Body of pancreas (tissue), 4 donors: ENCODE measurements around the gene JAKMIP3. TPM values are rescaled to one million over a fixed set of nuclear protein-coding genes. Genes with fewer than 3 reads are reported as not detected.
"Not testable (repeated sequence)": the region's sequence is repeated elsewhere in the genome, so short reads cannot be mapped to it uniquely, and the experiment has no call there.

Source experiments
- ATAC-seq: fragments of 150-250 bp; one replicate; pipeline ENCODE4 v1.9.1; 2016
- DNase-seq, 4 donors: peaks; one replicate each; pipeline ENCODE4 v3.0.0-alpha.2; 2019
- H3K27ac ChIP-seq, 4 donors: fragments of 200-600 bp; sonication (generic); 1 replicate in 3 of 4; 2 replicates in 1 of 4; pipeline versions ENCODE4 v1.5.1 to v1.6.1; 2016 to 2019; ENCODE audit warnings: mild to moderate bottlenecking in 1 of 4, mixed read lengths in 1 of 4, moderate library complexity in 1 of 4
- H3K27me3 ChIP-seq, 2 donors: fragments of 200-600 bp; sonication (generic); one replicate each; pipeline ENCODE4 v1.6.0; 2016; ENCODE audit warnings: mild to moderate bottlenecking in 1 of 2
- H3K36me3 ChIP-seq, 2 donors: fragments of 200-600 bp; sonication (generic); replicated peaks in 1 of 2; 2 replicates each; pipeline ENCODE4 v1.5.1; 2016; ENCODE audit warnings: low read depth in 2 of 2; ENCODE audit not compliant: insufficient read depth in 1 of 2
- H3K4me1 ChIP-seq: fragments of 200-600 bp; sonication (generic); one replicate; pipeline ENCODE4 v1.6.0; 2016
- H3K4me3 ChIP-seq, 2 donors: fragments of 200-600 bp; sonication (generic); 1 replicate in 1 of 2; 2 replicates in 1 of 2; pipeline ENCODE4 v1.5.1; 2016 to 2019
- H3K9me3 ChIP-seq, 3 donors: fragments of 200-600 bp; sonication (generic); 1 replicate in 2 of 3; 2 replicates in 1 of 3; pipeline ENCODE4 v1.5.1; 2016
- POLR2A ChIP-seq, 3 donors: fragments of 450-650 bp; IDR thresholded peaks; one replicate each; pipeline ENCODE4 v1.6.1; 2016; ENCODE audit warnings: antibody characterized with exemption in 3 of 3, mild to moderate bottlenecking in 2 of 3
- WGBS, 2 donors: methylation state at CpG; one replicate each; pipeline ENCODE4 v1.1.5; 2017; 5-methylcytosine and 5-hydroxymethylcytosine counted together
- intact Hi-C: fragments of 100-400 bp; cut with DNase I; formaldehyde crosslinking; loops from one replicate; pipeline ENCODE4 v1.15.1; 2023
- total RNA-seq, 2 donors: library from RNA; depleted of rRNA; stranded (reverse); fragments of >200 nt; gene quantifications; one replicate each; pipeline ENCODE4 v1.1.0, GENCODE V29; 2016
- TF ChIP-seq, protein P1 (sequence below), 7 experiments: fragments of 450-650 bp in 4 of 7; fragments of 200-600 bp in 3 of 7; sonication (generic) in 3 of 7; IDR thresholded peaks; one replicate each; pipeline ENCODE4 v1.5.1; 2016 to 2019; ENCODE audit warnings: antibody characterized with exemption in 7 of 7

Gene JAKMIP3
- total RNA-seq, 2 donors from 2014 or later = 0.26 to 0.33 TPM

- Histone ChIP-seq H3K27ac (no peak overlapping the region), H3K27me3 (no peaks in the 10 kb centered on the region), H3K9me3 (no peaks in the 10 kb centered on the region), H3K36me3 (no peaks in the 10 kb centered on the region), H3K4me3 (no peak overlapping the region), H3K4me1 (no peaks in the 10 kb centered on the region)
- ATAC-seq (no peak), DNase-seq (no peak)
- 75 to 78% methylated on average over 17 of the region's 17 CpGs for WGBS, 2 donors
- TF ChIP-seq, protein P1, sequence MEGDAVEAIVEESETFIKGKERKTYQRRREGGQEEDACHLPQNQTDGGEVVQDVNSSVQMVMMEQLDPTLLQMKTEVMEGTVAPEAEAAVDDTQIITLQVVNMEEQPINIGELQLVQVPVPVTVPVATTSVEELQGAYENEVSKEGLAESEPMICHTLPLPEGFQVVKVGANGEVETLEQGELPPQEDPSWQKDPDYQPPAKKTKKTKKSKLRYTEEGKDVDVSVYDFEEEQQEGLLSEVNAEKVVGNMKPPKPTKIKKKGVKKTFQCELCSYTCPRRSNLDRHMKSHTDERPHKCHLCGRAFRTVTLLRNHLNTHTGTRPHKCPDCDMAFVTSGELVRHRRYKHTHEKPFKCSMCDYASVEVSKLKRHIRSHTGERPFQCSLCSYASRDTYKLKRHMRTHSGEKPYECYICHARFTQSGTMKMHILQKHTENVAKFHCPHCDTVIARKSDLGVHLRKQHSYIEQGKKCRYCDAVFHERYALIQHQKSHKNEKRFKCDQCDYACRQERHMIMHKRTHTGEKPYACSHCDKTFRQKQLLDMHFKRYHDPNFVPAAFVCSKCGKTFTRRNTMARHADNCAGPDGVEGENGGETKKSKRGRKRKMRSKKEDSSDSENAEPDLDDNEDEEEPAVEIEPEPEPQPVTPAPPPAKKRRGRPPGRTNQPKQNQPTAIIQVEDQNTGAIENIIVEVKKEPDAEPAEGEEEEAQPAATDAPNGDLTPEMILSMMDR (IDR thresholded peaks at IDR 0.05) = no peak
- no peak for TF ChIP-seq POLR2A (IDR thresholded peaks at IDR 0.05)
- intact Hi-C loops = no loop called here
Observed at GRCh38 chr10:132075909-132076577, 10.3 kb downstream of the JAKMIP3 start.

DNA sequence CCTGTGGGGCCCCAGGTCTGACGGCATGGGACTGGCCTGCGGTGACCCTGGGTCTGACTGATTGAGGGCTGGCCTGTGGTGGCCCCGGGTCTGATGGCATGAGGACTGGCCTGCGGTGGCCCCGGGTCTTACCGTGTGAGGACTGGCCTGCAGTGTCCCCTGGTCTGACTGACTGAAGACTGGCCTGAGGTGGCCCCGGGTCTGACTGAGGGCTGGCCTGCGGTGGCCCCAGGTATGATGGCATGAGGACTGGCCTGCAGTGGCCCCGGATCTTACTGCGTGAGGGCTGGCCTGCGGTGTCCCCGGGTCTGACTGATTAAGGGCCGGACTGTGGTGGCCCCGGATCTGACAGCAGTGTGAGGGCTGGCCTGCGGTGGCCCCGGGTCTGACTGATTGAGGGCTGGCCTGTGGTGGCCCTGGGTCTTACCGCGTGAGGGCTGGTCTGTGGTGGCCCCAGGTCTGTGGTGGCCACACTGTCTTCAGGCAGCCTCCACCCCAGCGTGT is 10.9 kb downstream of the JAKMIP3 start:
- Histone ChIP-seq H3K4me1 (no peaks in the 10 kb centered on the region), H3K27ac (no peak overlapping the region), H3K9me3 (no peaks in the 10 kb centered on the region), H3K36me3 (no peaks in the 10 kb centered on the region), H3K27me3 (no peaks in the 10 kb centered on the region), H3K4me3 (no peak overlapping the region)
- DNase-seq (no peak), ATAC-seq (no peak)
- intact Hi-C loops = no loop called here
- WGBS, 2 donors = 84 to 89% methylated on average over 13 to 14 of the region's 19 CpGs
- no peak for TF ChIP-seq POLR2A (IDR thresholded peaks at IDR 0.05)
- TF ChIP-seq, protein P1 (IDR thresholded peaks at IDR 0.05) = no peak

GRCh38 chr10:132077091-132077490 is 11.3 kb downstream of the JAKMIP3 start:
- no peak for DNase-seq
- no peaks in the 10 kb centered on the region for H3K36me3 ChIP-seq
- no peaks in the 10 kb centered on the region for H3K4me1 ChIP-seq
- intact Hi-C loops = no loop called here
- H3K4me3 ChIP-seq = no peak overlapping the region
- no peaks in the 10 kb centered on the region for H3K9me3 ChIP-seq
- no peak for ATAC-seq
- TF ChIP-seq, protein P1 (IDR thresholded peaks at IDR 0.05) = no peak
- H3K27me3 ChIP-seq = no peaks in the 10 kb centered on the region
- no peak overlapping the region for H3K27ac ChIP-seq
- WGBS, 2 donors = 73 to 83% methylated on average over 9 of the region's 9 CpGs

GRCh38 chr10:132078746-132079345 is 13.1 kb downstream of the JAKMIP3 start:
- Histone ChIP-seq H3K4me3 (no peak overlapping the region), H3K36me3 (no peaks in the 10 kb centered on the region), H3K27ac (no peak overlapping the region), H3K9me3 (no peaks in the 10 kb centered on the region), H3K27me3 (no peaks in the 10 kb centered on the region), H3K4me1 (no peaks in the 10 kb centered on the region)
- WGBS, 2 donors = 56 to 75% methylated on average over 8 to 30 of the region's 30 CpGs
- intact Hi-C loops = no loop called here
- TF ChIP-seq, protein P1 (IDR thresholded peaks at IDR 0.05) = no peak
- TF ChIP-seq POLR2A (IDR thresholded peaks at IDR 0.05) = no peak
- ATAC-seq (no peak), DNase-seq (no peak)

GRCh38 chr10:132084384-132084783 is 18.6 kb downstream of the JAKMIP3 start:
- ATAC-seq, H3K4me3 ChIP-seq, H3K9me3 ChIP-seq, H3K4me1 ChIP-seq, H3K27ac ChIP-seq, intact Hi-C loops, DNase-seq, H3K27me3 ChIP-seq, H3K36me3 ChIP-seq: not testable (repeated sequence)
- 52 to 62% methylated on average over 2 of the region's 2 CpGs for WGBS, 2 donors

DNA sequence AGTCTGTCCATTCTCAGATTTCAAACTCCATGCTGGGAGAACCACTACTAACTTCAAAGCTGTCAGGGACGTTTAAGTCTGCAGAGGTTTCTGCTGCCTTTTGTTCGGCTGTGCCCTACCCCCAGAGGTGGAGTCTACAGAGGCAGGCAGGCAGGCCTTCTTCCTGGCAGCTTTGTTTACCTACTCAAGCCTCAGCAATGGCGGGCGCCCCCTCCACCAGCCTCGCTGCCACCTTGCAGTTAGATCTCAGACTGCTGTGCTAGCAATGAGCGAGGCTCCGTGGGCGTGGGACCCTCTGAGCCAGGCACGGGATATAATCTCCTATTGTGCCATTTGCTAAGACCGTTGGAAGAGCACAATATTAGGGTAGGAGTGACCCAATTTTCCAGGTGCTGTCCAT is 27.5 kb downstream of the JAKMIP3 start:
- DNase-seq, H3K4me1 ChIP-seq, intact Hi-C loops, H3K36me3 ChIP-seq, H3K4me3 ChIP-seq, H3K27ac ChIP-seq, ATAC-seq, H3K27me3 ChIP-seq, H3K9me3 ChIP-seq: not testable (repeated sequence)
- 76 to 83% methylated on average over 7 to 10 of the region's 10 CpGs for WGBS, 2 donors
